IPS-NIHi7 (cell line): ENCODE data around the gene HAGH.
"Not testable (repeated sequence)": the region's sequence is repeated elsewhere in the genome, so short reads cannot be mapped to it uniquely, and the experiment has no call there.

Source experiments
- DNase-seq: peaks from one replicate; pipeline ENCODE4 v3.0.0; 2012; ENCODE audit warnings: mixed read lengths; ENCODE audit errors: extremely low spot score

HAGH gene

GRCh38 chr16:1826691-1827573 is at the start of gene HAGH, which contains the start of gene FAHD1:
Gene HAGH, minus strand, starts transcription at chr16:1826825. Its CDS starts 38 bp downstream, at chr16:1826787.
Gene FAHD1, plus strand, starts transcription at chr16:1827206. Its CDS starts 33 bp downstream, at chr16:1827239.
- peak; percentile 100 for DNase-seq

GRCh38 chr16:1876066-1876465 is 49.4 kb upstream of the HAGH start:
- not testable (repeated sequence) for DNase-seq

- DNase-seq = no peak
Measured at GRCh38 chr16:1874854-1875253, 48.2 kb upstream of the HAGH start.

- DNase-seq = peak; percentile 86
Measured at GRCh38 chr16:1871974-1872635, 45.5 kb upstream of the HAGH start, which contains the start of gene MEIOB. Gene MEIOB, minus strand, starts transcription at chr16:1872164. Its CDS starts 3,989 bp downstream, at chr16:1868175.

- DNase-seq = no peak
Measured at GRCh38 chr16:1870365-1871082, 43.9 kb upstream of the HAGH start.

GRCh38 chr16:1865902-1866690 is 39.5 kb upstream of the HAGH start:
- no peak for DNase-seq

- DNase-seq = no peak
Measured at GRCh38 chr16:1863681-1864460, 37.2 kb upstream of the HAGH start.

GRCh38 chr16:1862394-1862793 is 35.8 kb upstream of the HAGH start:
- DNase-seq = no peak

GRCh38 chr16:1861730-1862129 is 35.1 kb upstream of the HAGH start:
- DNase-seq = no peak

- DNase-seq = no peak
Measured at GRCh38 chr16:1859650-1860049, 33.0 kb upstream of the HAGH start.

- no peak for DNase-seq
Measured at GRCh38 chr16:1858189-1858865, 31.7 kb upstream of the HAGH start.

- no peak for DNase-seq
Measured at GRCh38 chr16:1857433-1858097, 30.9 kb upstream of the HAGH start.

- DNase-seq = no peak
Measured at GRCh38 chr16:1851793-1852192, 25.2 kb upstream of the HAGH start.

GRCh38 chr16:1850981-1851380 is 24.4 kb upstream of the HAGH start:
- no peak for DNase-seq

GRCh38 chr16:1846416-1846815 is 19.8 kb upstream of the HAGH start:
- DNase-seq = no peak

GRCh38 chr16:1845985-1846384 is 19.4 kb upstream of the HAGH start:
- no peak for DNase-seq

- no peak for DNase-seq
Measured at GRCh38 chr16:1839554-1839953, 12.9 kb upstream of the HAGH start.

GRCh38 chr16:1834096-1834495 is 7.5 kb upstream of the HAGH start:
- DNase-seq = no peak

GRCh38 chr16:1832838-1833454 is 6.3 kb upstream of the HAGH start:
- no peak for DNase-seq
